ENCODE measurements around the gene IQCM.

The IQCM gene

GRCh38 chr4:149738156-149738555 lies 77.5 kb downstream of the IQCM start (continued):
- no peak for TF ChIP-seq ZNF292 (tag by site-specific recombination; IDR thresholded peaks at IDR 0.05; ENCODE audit: borderline replicate concordance, low read depth)

DNA sequence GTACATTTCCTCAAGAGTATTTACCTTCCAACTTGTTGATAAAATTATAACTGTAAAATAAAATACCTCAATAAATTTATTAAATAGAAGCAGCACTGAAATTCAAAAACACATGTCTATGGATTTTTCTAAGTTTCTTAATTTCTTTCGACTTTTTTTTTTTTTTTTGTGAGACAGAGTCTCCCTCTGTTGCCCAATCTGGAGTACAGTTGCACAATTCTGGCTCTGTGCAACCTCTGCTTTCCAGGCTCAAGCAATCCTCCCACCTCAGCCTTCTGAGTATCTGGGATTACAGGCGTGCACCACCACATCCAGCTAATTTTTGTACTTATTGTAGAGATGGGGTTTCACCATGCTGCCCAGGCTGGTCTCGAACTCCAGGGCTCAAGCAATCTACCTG lies 79.8 kb downstream of the IQCM start:
- TF ChIP-seq ZNF792 (tag by site-specific recombination; IDR thresholded peaks at IDR 0.05) (no peak), ZNF510 (tag by site-specific recombination; IDR thresholded peaks at IDR 0.05; ENCODE audit: insufficient replicate concordance) (no peak), ZNF16 (tag by site-specific recombination; IDR thresholded peaks at IDR 0.05; ENCODE audit: low read depth) (no peak), ZNF112 (tag by site-specific recombination; IDR thresholded peaks at IDR 0.05) (no peak), ZNF184 (tag by site-specific recombination; IDR thresholded peaks at IDR 0.05) (no peak)
- TF ChIP-seq, protein P1, sequence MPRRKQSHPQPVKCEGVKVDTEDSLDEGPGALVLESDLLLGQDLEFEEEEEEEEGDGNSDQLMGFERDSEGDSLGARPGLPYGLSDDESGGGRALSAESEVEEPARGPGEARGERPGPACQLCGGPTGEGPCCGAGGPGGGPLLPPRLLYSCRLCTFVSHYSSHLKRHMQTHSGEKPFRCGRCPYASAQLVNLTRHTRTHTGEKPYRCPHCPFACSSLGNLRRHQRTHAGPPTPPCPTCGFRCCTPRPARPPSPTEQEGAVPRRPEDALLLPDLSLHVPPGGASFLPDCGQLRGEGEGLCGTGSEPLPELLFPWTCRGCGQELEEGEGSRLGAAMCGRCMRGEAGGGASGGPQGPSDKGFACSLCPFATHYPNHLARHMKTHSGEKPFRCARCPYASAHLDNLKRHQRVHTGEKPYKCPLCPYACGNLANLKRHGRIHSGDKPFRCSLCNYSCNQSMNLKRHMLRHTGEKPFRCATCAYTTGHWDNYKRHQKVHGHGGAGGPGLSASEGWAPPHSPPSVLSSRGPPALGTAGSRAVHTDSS (tag by site-specific recombination; IDR thresholded peaks at IDR 0.05) = no peak
- ChIA-PET POLR2A (no interaction called here), CTCF (no interaction called here)

DNA sequence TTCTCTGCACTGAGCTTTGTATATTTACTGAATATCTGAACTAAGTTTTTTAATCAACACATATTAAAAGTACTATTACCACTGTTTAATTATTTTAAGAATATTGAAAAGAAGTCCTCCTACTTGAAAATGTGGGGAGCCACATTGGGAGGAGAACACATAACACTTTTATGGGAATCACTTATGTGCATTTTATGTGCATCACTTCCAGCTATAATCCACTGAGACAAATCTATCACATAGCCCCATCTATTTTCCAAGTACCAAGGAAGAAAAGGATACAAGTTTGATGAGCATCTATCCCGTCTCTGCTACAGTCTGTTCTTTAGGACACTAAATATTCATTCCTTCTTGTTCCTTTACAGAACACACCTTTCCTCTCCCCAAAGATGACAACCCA lies 87.2 kb downstream of the IQCM start:
- POLR2A ChIA-PET = no interaction called here

More for the DNA sequence above, 79.8 kb downstream of the IQCM start:
- Histone ChIP-seq H3K4me3 (ENCODE audit: low read depth, low read length) (no peak overlapping the region), H3K4me1 (ENCODE audit: control insufficient read depth, insufficient read depth, low read length) (no peaks in the 10 kb centered on the region), H3K27ac (ENCODE audit: extremely low read depth, low read depth, low read length) (no peak overlapping the region), H3K9me3 (ENCODE audit: control insufficient read depth, insufficient read depth, low read depth, low read length) (no peaks in the 10 kb centered on the region), H3K36me3 (ENCODE audit: control insufficient read depth in 2 of 2, insufficient read depth in 1 of 2, low read length in 2 of 2) (no peaks in the 10 kb centered on the region)

DNA sequence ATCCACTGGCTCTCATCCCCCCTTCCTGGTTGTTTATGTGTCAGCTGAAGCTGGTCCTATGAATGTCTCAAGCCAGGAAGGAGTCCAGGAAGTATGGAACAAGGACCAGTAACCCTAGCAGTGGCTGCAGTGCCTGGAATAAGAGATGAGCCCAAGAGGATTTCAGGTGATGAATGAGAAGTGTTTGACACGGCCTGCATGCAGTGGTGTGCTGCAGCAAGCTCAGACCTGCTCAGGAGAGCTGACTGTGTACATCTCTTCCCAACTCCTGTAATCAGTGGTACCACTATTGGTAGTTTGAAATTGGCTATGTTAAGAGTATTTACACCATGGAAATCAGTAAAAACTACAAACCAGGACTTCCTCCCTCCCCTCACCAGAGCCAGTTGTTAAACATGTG lies 88.0 kb downstream of the IQCM start:
- no peak overlapping the region for H3K27ac ChIP-seq (ENCODE audit: extremely low read depth, low read depth, low read length)
- CTCF ChIA-PET = interaction anchor here (0.6 kb wide), 1 partner anchor 12 kb away, joined by 3 read pairs; no protein-coding TSS in a partner anchor
- H3K9me3 ChIP-seq (ENCODE audit: control insufficient read depth, insufficient read depth, low read depth, low read length) = no peaks in the 10 kb centered on the region
- POLR2A ChIA-PET = no interaction called here
- no peak overlapping the region for H3K4me3 ChIP-seq (ENCODE audit: low read depth, low read length)
- no peaks in the 10 kb centered on the region for H3K36me3 ChIP-seq (ENCODE audit: control insufficient read depth in 2 of 2, insufficient read depth in 1 of 2, low read length in 2 of 2)
- no peaks in the 10 kb centered on the region for H3K4me1 ChIP-seq (ENCODE audit: control insufficient read depth, insufficient read depth, low read length)
- TF ChIP-seq ZNF530 (tag by site-specific recombination; IDR thresholded peaks at IDR 0.05; ENCODE audit: low read depth) = no peak
- TF ChIP-seq WT1 (tag by site-specific recombination; IDR thresholded peaks at IDR 0.05) = no peak
- TF ChIP-seq ZNF510 (tag by site-specific recombination; IDR thresholded peaks at IDR 0.05; ENCODE audit: insufficient replicate concordance) = no peak
- no peak for TF ChIP-seq ZBTB26 (tag by site-specific recombination; optimal IDR thresholded peaks at IDR 0.05)
- TF ChIP-seq PRDM4 (tag by site-specific recombination; IDR thresholded peaks at IDR 0.05) = no peak
- no peak for TF ChIP-seq GLI4 (tag by site-specific recombination; IDR thresholded peaks at IDR 0.05)
- TF ChIP-seq SCRT2 (tag by site-specific recombination; IDR thresholded peaks at IDR 0.05) = no peak

More for the DNA sequence above, 87.2 kb downstream of the IQCM start:
- Histone ChIP-seq H3K36me3 (ENCODE audit: control insufficient read depth in 2 of 2, insufficient read depth in 1 of 2, low read length in 2 of 2) (no peaks in the 10 kb centered on the region), H3K4me3 (ENCODE audit: low read depth, low read length) (no peak overlapping the region), H3K9me3 (ENCODE audit: control insufficient read depth, insufficient read depth, low read depth, low read length) (no peaks in the 10 kb centered on the region), H3K27ac (ENCODE audit: extremely low read depth, low read depth, low read length) (no peak overlapping the region), H3K4me1 (ENCODE audit: control insufficient read depth, insufficient read depth, low read length) (no peaks in the 10 kb centered on the region)
- CTCF ChIA-PET = interaction anchor here (0.7 kb wide), 1 partner anchor 207 kb away, joined by 3 read pairs; no protein-coding TSS in a partner anchor
- TF ChIP-seq ZNF394 (tag by site-specific recombination; IDR thresholded peaks at IDR 0.05; ENCODE audit: borderline replicate concordance) (no peak), ZNF121 (tag by site-specific recombination; IDR thresholded peaks at IDR 0.05) (no peak), ZNF132 (tag by site-specific recombination; IDR thresholded peaks at IDR 0.05; ENCODE audit: borderline replicate concordance) (no peak), ZNF423 (tag by site-specific recombination; IDR thresholded peaks at IDR 0.05) (no peak), ZNF658 (tag by site-specific recombination; IDR thresholded peaks at IDR 0.05) (no peak), KLF10 (tag by site-specific recombination; IDR thresholded peaks at IDR 0.05) (no peak), ZNF174 (tag by site-specific recombination; IDR thresholded peaks at IDR 0.05) (no peak), ZNF341 (tag by site-specific recombination; IDR thresholded peaks at IDR 0.05; ENCODE audit: low read depth) (no peak), ZNF677 (tag by site-specific recombination; IDR thresholded peaks at IDR 0.05) (no peak), ZNF514 (tag by site-specific recombination; IDR thresholded peaks at IDR 0.05) (no peak), ZBTB8A (tag by site-specific recombination; IDR thresholded peaks at IDR 0.05) (no peak), ZNF292 (tag by site-specific recombination; IDR thresholded peaks at IDR 0.05; ENCODE audit: borderline replicate concordance, low read depth) (no peak), ZBTB1 (tag by site-specific recombination; IDR thresholded peaks at IDR 0.05) (no peak), OSR2 (tag by site-specific recombination; IDR thresholded peaks at IDR 0.05) (no peak), ZNF544 (tag by site-specific recombination; IDR thresholded peaks at IDR 0.05) (no peak), ZNF175 (tag by site-specific recombination; IDR thresholded peaks at IDR 0.05) (no peak), ZNF791 (tag by site-specific recombination; IDR thresholded peaks at IDR 0.05) (no peak), KLF8 (tag by site-specific recombination; IDR thresholded peaks at IDR 0.05) (no peak), ZNF548 (tag by site-specific recombination; IDR thresholded peaks at IDR 0.05) (no peak)
- TF ChIP-seq, protein P2, sequence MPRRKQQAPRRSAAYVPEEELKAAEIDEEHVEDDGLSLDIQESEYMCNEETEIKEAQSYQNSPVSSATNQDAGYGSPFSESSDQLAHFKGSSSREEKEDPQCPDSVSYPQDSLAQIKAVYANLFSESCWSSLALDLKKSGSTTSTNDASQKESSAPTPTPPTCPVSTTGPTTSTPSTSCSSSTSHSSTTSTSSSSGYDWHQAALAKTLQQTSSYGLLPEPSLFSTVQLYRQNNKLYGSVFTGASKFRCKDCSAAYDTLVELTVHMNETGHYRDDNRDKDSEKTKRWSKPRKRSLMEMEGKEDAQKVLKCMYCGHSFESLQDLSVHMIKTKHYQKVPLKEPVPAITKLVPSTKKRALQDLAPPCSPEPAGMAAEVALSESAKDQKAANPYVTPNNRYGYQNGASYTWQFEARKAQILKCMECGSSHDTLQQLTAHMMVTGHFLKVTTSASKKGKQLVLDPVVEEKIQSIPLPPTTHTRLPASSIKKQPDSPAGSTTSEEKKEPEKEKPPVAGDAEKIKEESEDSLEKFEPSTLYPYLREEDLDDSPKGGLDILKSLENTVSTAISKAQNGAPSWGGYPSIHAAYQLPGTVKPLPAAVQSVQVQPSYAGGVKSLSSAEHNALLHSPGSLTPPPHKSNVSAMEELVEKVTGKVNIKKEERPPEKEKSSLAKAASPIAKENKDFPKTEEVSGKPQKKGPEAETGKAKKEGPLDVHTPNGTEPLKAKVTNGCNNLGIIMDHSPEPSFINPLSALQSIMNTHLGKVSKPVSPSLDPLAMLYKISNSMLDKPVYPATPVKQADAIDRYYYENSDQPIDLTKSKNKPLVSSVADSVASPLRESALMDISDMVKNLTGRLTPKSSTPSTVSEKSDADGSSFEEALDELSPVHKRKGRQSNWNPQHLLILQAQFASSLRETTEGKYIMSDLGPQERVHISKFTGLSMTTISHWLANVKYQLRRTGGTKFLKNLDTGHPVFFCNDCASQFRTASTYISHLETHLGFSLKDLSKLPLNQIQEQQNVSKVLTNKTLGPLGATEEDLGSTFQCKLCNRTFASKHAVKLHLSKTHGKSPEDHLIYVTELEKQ (tag by site-specific recombination; IDR thresholded peaks at IDR 0.05; ENCODE audit: borderline replicate concordance) = no peak
